B cell (primary cell): ENCODE results near the gene MIF. TPM values are rescaled to one million over a fixed set of nuclear protein-coding genes. Genes with fewer than 3 reads are reported as not detected.

Experiments
- ATAC-seq: fragments of 200-7000 bp; cut with Tn5 transposase; one replicate; pipeline ENCODE4 v1.10.0; 2021; ENCODE audit warnings: low read depth, mild to moderate bottlenecking, moderate number of reproducible peaks, moderate library complexity
- CTCF ChIA-PET: fragments of 350-600 bp; sonication (Branson Sonifier 250); formaldehyde crosslinking; loops from one replicate; lab custom pipeline; 2021; ENCODE audit warnings: antibody characterized with exemption, inconsistent platforms; lab: Charles Lee
- POLR2A ChIA-PET: fragments of 350-600 bp; sonication (Branson Sonifier 250); formaldehyde crosslinking; loops from one replicate; lab custom pipeline; 2021; ENCODE audit warnings: antibody characterized with exemption; lab: Charles Lee
- DNase-seq: peaks from one replicate; pipeline ENCODE4 v3.0.0; 2013
- H2AFZ ChIP-seq: 2 replicates; pipeline ENCODE4 v1.6.1; 2012; ENCODE audit warnings: mild to moderate bottlenecking, low read depth, low read length; ENCODE audit not compliant: insufficient read depth, poor library complexity, severe bottlenecking
- H3K27ac ChIP-seq, 2 donors: 1 replicate in 1 of 2; 2 replicates in 1 of 2; pipeline ENCODE4 v1.5.1; 2012 to 2013; ENCODE audit warnings: low read length in 2 of 2, mild to moderate bottlenecking in 2 of 2, moderate library complexity in 1 of 2
- H3K27me3 ChIP-seq, 4 experiments: fragments of 200-600 bp in 1 of 4; sonication (generic) in 1 of 4; replicated peaks in 1 of 4; 1 replicate in 2 of 4; 2 replicates in 2 of 4; pipeline versions ENCODE4 v1.6.1 to v1.7.0; 2013 to 2016; ENCODE audit warnings: low read length in 3 of 4, mild to moderate bottlenecking in 2 of 4, mixed read lengths in 1 of 4, moderate library complexity in 1 of 4; ENCODE audit not compliant: insufficient read depth in 4 of 4, control insufficient read depth in 3 of 4; ENCODE audit errors: control extremely low read depth in 1 of 4
- H3K36me3 ChIP-seq, 2 experiments: replicated peaks in 1 of 2; 1 replicate in 1 of 2; 2 replicates in 1 of 2; pipeline versions ENCODE4 v1.6.1 to v1.7.1; 2013; ENCODE audit warnings: low read length in 1 of 2; ENCODE audit not compliant: insufficient read depth in 2 of 2, control insufficient read depth in 1 of 2; ENCODE audit errors: control extremely low read depth in 1 of 2, extremely low read depth in 1 of 2
- H3K4me1 ChIP-seq, 2 donors: fragments of 200-600 bp in 1 of 2; sonication (generic) in 1 of 2; 1 replicate in 1 of 2; 2 replicates in 1 of 2; pipeline versions ENCODE4 v1.5.1 to v1.6.1; 2013 to 2017; ENCODE audit warnings: low read length in 2 of 2; ENCODE audit not compliant: control insufficient read depth in 2 of 2, insufficient read depth in 2 of 2
- H3K4me2 ChIP-seq: replicated peaks from 2 replicates; pipeline ENCODE3; 2012; ENCODE audit warnings: mild to moderate bottlenecking, low read depth, low read length; ENCODE audit not compliant: poor library complexity, severe bottlenecking
- H3K4me3 ChIP-seq, 5 experiments: fragments of 200-600 bp in 1 of 5; sonication (generic) in 1 of 5; 1 replicate in 3 of 5; 2 replicates in 2 of 5; pipeline versions ENCODE4 v1.5.1 to v1.7.0; 2011 to 2016; ENCODE audit warnings: low read length in 4 of 5, mild to moderate bottlenecking in 4 of 5, low read depth in 2 of 5, control low read depth in 1 of 5, moderate library complexity in 1 of 5; ENCODE audit not compliant: insufficient read depth in 1 of 5; ENCODE audit errors: control extremely low read depth in 1 of 5, extremely low read depth in 1 of 5
- H3K79me2 ChIP-seq: fragments of 200-600 bp; sonication (generic); one replicate; pipeline ENCODE4 v1.6.0; 2016; ENCODE audit warnings: low read length; ENCODE audit not compliant: control insufficient read depth, insufficient read depth
- H3K9ac ChIP-seq: fragments of 200-600 bp; sonication (generic); 2 replicates; pipeline ENCODE4 v1.6.1; 2017; ENCODE audit warnings: mild to moderate bottlenecking, low read length, moderate library complexity
- H3K9me3 ChIP-seq, 3 donors: one replicate each; pipeline versions ENCODE4 v1.6.1 to v1.7.1; 2013; ENCODE audit warnings: low read length in 2 of 3; ENCODE audit not compliant: control insufficient read depth in 2 of 3, insufficient read depth in 1 of 3; ENCODE audit errors: control extremely low read depth in 1 of 3
- H4K20me1 ChIP-seq: 2 replicates; pipeline ENCODE4 v1.6.0; 2012; ENCODE audit warnings: mild to moderate bottlenecking, low read length; ENCODE audit not compliant: insufficient read depth, control insufficient read depth, poor library complexity, severe bottlenecking
- H3K27ac Mint-ChIP-seq: one replicate; pipeline ENCODE4 v1.8.0; 2021; ENCODE audit warnings: mixed read lengths
- H3K27me3 Mint-ChIP-seq: one replicate; pipeline ENCODE4 v1.8.0; 2021; ENCODE audit warnings: mixed read lengths
- H3K4me1 Mint-ChIP-seq: one replicate; pipeline ENCODE4 v1.8.0; 2021; ENCODE audit warnings: mixed read lengths
- H3K4me3 Mint-ChIP-seq: one replicate; pipeline ENCODE4 v1.8.0; 2021; ENCODE audit warnings: mixed read lengths
- H3K9me3 Mint-ChIP-seq: one replicate; pipeline ENCODE4 v1.8.0; 2022; ENCODE audit warnings: mixed read lengths; ENCODE audit not compliant: insufficient read depth
- EZH2 ChIP-seq: IDR thresholded peaks from 2 replicates; pipeline ENCODE4 v1.6.1; 2012; ENCODE audit warnings: borderline replicate concordance, low read depth, mild to moderate bottlenecking, moderate library complexity, low read length; ENCODE audit not compliant: insufficient read depth, poor library complexity, severe bottlenecking
- WGBS: methylation state at CpG from one replicate; pipeline ENCODE4 v1.1.5; 2013; ENCODE audit warnings: missing lambda C conversion rate; ENCODE audit not compliant: insufficient coverage; 5-methylcytosine and 5-hydroxymethylcytosine counted together
- intact Hi-C: fragments of 100-400 bp; cut with micrococcal nuclease; formaldehyde crosslinking; loops from one replicate; pipeline ENCODE4 v1.10.0; 2022
- polyA plus RNA-seq: library from polyadenylated mRNA; depleted of rRNA; stranded (reverse); fragments of >200 nt; gene quantifications from 2 replicates; pipeline ENCODE4 v1.2.3, GENCODE V29; 2012
- total RNA-seq, 2 donors: library from RNA; stranded (reverse); fragments of 120-200 nt in 1 of 2; gene quantifications; 1 replicate in 1 of 2; 2 replicates in 1 of 2; pipeline versions ENCODE4 v1.2.3 to v1.2.4, GENCODE V29; 2013 to 2022
- TF ChIP-seq, protein P1 (sequence below): fragments of 200-600 bp; IDR thresholded peaks from one replicate; pipeline ENCODE4 v1.8.0; 2022; ENCODE audit warnings: antibody characterized with exemption, mild to moderate bottlenecking

MIF gene
- total and polyA plus RNA-seq, 2 donors (not counting 1 experiment from before 2014, with no cell fraction given): 143 to 272 TPM

DNA sequence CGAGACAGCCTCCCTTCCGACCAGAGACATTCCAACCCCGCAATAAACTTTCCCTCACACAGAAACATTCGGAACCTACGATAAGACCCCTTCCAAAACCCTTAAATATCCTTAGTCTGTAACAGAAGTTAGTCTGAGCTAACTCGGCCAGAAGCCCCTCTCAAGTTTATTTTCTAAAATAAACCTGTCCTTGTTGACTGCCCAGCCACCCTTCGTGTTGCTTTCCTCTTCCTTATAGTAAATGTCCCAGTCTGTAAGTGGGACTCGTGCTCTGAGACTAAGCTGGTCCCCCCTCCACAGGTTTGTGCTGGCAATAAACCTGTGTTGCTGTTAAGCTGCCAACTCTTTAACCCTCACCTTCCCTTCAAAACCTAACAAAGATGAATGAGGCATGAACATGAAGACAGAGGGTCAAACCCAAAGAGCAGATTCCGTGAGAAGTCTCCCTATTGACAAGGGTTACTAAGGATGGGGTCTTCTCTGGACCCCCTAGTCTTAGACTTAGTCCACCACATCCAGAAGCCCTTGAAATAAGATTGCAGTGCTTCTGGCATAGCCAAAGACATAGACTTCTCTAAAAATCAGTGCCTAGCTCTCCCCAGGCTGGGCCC, 18.2 kb downstream of the MIF start:
- H3K4me3 ChIP-seq: no peak overlapping the region
- H3K4me1 ChIP-seq: peaks cover 21 to 24% of the 10 kb centered on the region in 2 donors
- no peak overlapping the region for H2AFZ ChIP-seq
- POLR2A ChIA-PET: interaction anchor here (0.5 to 2.6 kb wide), 2 partner anchors 18 to 127 kb away, joined by 6 to 22 read pairs; partner anchors contain the start of gene MIF
- H3K4me1 Mint-ChIP-seq: peaks cover 31% of the 10 kb centered on the region
- H3K27ac Mint-ChIP-seq: peak overlapping the region; percentile 8
- peaks cover 0 to 2% of the 10 kb centered on the region in 2 experiments for H3K36me3 ChIP-seq
- H3K9me3 ChIP-seq: no peaks in the 10 kb centered on the region
- TF ChIP-seq, protein P1, sequence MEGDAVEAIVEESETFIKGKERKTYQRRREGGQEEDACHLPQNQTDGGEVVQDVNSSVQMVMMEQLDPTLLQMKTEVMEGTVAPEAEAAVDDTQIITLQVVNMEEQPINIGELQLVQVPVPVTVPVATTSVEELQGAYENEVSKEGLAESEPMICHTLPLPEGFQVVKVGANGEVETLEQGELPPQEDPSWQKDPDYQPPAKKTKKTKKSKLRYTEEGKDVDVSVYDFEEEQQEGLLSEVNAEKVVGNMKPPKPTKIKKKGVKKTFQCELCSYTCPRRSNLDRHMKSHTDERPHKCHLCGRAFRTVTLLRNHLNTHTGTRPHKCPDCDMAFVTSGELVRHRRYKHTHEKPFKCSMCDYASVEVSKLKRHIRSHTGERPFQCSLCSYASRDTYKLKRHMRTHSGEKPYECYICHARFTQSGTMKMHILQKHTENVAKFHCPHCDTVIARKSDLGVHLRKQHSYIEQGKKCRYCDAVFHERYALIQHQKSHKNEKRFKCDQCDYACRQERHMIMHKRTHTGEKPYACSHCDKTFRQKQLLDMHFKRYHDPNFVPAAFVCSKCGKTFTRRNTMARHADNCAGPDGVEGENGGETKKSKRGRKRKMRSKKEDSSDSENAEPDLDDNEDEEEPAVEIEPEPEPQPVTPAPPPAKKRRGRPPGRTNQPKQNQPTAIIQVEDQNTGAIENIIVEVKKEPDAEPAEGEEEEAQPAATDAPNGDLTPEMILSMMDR: no peak
- TF ChIP-seq EZH2: no peak
- H3K27me3 ChIP-seq: no peaks in the 10 kb centered on the region
- H4K20me1 ChIP-seq: no peaks in the 10 kb centered on the region
- H3K9me3 Mint-ChIP-seq: no peaks in the 10 kb centered on the region
- no peak overlapping the region for H3K9ac ChIP-seq
- DNase-seq (no peak), ATAC-seq (no peak)
- CTCF ChIA-PET: interaction anchor here (1.3 to 3.4 kb wide), 2 partner anchors 9 to 18 kb away, joined by 4 to 25 read pairs; partner anchors contain the start of gene MIF
- intact Hi-C loops: loop anchor here (5.0 kb wide), 3 partner anchors 55 to 645 kb away; partner anchors contain the start of genes GUCD1, SLC2A11, SMARCB1 and SNRPD3
- no peak overlapping the region for H3K4me2 ChIP-seq
- WGBS: 99% methylated on average over 8 of the region's 9 CpGs
- no peak overlapping the region for H3K4me3 Mint-ChIP-seq
- peaks cover 21% of the 10 kb centered on the region for H3K79me2 ChIP-seq
- no peak overlapping the region for H3K27ac ChIP-seq
- no peaks in the 10 kb centered on the region for H3K27me3 Mint-ChIP-seq

DNA sequence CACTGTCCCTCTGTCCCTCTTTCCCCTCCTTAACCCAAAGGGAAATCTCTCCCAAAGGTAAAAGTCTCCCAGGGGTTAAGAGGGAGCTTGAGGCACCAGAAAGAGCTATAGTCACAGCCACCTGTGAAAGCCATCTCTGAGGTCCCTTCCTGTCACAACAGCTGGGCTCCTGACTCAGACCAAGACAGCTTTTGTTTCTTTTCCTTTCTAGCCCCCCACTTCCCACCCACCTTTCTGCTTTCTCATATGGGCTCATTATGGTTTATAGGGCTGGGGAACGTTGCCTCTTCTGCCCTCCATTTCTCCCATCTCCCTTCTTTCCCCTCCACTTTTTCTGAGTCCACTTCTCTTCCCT, 19.1 kb downstream of the MIF start:
- Histone ChIP-seq H3K9me3 (no peaks in the 10 kb centered on the region), H4K20me1 (no peaks in the 10 kb centered on the region), H3K27ac (peak overlapping the region; percentile 68 to 92), H3K4me1 (peaks cover 21 to 24% of the 10 kb centered on the region in 2 donors), H3K36me3 (peaks cover 0 to 4% of the 10 kb centered on the region in 2 experiments), H3K4me2 (peak overlapping the region; percentile 97), H3K9ac (peak overlapping the region; percentile 95), H3K4me3 (peak overlapping the region; percentile 52 to 96 (median 68)), H3K27me3 (no peaks in the 10 kb centered on the region), H3K79me2 (peaks cover 23% of the 10 kb centered on the region), H2AFZ (peak overlapping the region; percentile 97)
- Mint-ChIP-seq H3K4me1 (peaks cover 31% of the 10 kb centered on the region), H3K4me3 (peak overlapping the region; percentile 98), H3K27me3 (no peaks in the 10 kb centered on the region), H3K9me3 (no peaks in the 10 kb centered on the region), H3K27ac (peak overlapping the region; percentile 98)
- POLR2A ChIA-PET: interaction anchor here (0.5 to 2.6 kb wide), 6 partner anchors 19 to 1650 kb away, joined by 3 to 22 read pairs (median 6); partner anchors contain the start of genes MIF and SLC2A11
- TF ChIP-seq, protein P1: no peak
- no peak for TF ChIP-seq EZH2
- no peak for DNase-seq
- intact Hi-C loops: loop anchor here (5.0 kb wide), 3 partner anchors 56 to 644 kb away; partner anchors contain the start of genes GUCD1, SLC2A11, SMARCB1 and SNRPD3
- 0% methylated on average over 1 of the region's 1 CpG for WGBS
- CTCF ChIA-PET: interaction anchor here (0.9 to 3.4 kb wide), 4 partner anchors 19 to 244 kb away, joined by 3 to 25 read pairs (median 4); partner anchors contain the start of gene MIF
- ATAC-seq: no peak
